K562 (cell line): ENCODE data around the gene IZUMO4. TPM values are rescaled to one million over a fixed set of nuclear protein-coding genes. Genes with fewer than 3 reads are reported as not detected.

Source experiments
- CCNT2 ChIP-seq: IDR thresholded peaks from 2 replicates; pipeline ENCODE4 v1.6.1; 2011; ENCODE audit warnings: borderline replicate concordance, low read depth, mild to moderate bottlenecking, moderate library complexity, mixed read lengths, low read length; ENCODE audit not compliant: insufficient read length; ENCODE audit errors: extremely low read depth
- CTBP1 ChIP-seq: fragments of 450-650 bp; IDR thresholded peaks from 2 replicates; pipeline ENCODE4 v1.6.1; 2016; ENCODE audit warnings: borderline replicate concordance
- DMBX1 ChIP-seq: fragments of 250-450 bp; sonication (Bioruptor Pico); IDR thresholded peaks from 2 replicates; pipeline ENCODE4 v1.8.0; 2022; ENCODE audit warnings: inconsistent platforms, mild to moderate bottlenecking, moderate library complexity, borderline replicate concordance
- ERF ChIP-seq: fragments of 450-650 bp; formaldehyde crosslinking; IDR thresholded peaks from 2 replicates; pipeline ENCODE4 v1.4.0; 2020; ENCODE audit warnings: mild to moderate bottlenecking, mixed read lengths
- ETS1 ChIP-seq: conservative IDR thresholded peaks from 2 replicates; pipeline ENCODE4 v1.6.1; 2011; ENCODE audit warnings: low read depth, mild to moderate bottlenecking, low read length; ENCODE audit not compliant: control insufficient read depth
- GTF2F1 ChIP-seq: IDR thresholded peaks from 2 replicates; pipeline ENCODE4 v1.6.1; 2011; ENCODE audit warnings: low read depth, low read length, improper control_type of control experiment
- HNRNPLL ChIP-seq: fragments of 200-400 bp; formaldehyde crosslinking; IDR thresholded peaks from 2 replicates; pipeline ENCODE4 v1.6.1; 2017; ENCODE audit warnings: low read length, low read depth, mild to moderate bottlenecking; ENCODE audit not compliant: poor library complexity, severe bottlenecking
- JUN ChIP-seq, 2 experiments: sonication (generic) in 1 of 2; formaldehyde crosslinking in 1 of 2; IDR thresholded peaks; 2 replicates each; pipeline versions ENCODE4 v1.6.1 to v1.8.0; 2012 to 2022; ENCODE audit warnings: borderline replicate concordance in 2 of 2, mild to moderate bottlenecking in 2 of 2, improper control_type of control experiment in 1 of 2, low read depth in 1 of 2, low read length in 1 of 2, missing genetic modification reagents in 1 of 2
- KAT7 ChIP-seq: sonication (generic); formaldehyde crosslinking; IDR thresholded peaks from 2 replicates; pipeline ENCODE4 v1.8.0; 2022; ENCODE audit warnings: missing genetic modification reagents, mild to moderate bottlenecking, borderline replicate concordance
- KDM1A ChIP-seq, 2 experiments: fragments of 450-650 bp; IDR thresholded peaks; 2 replicates each; pipeline ENCODE4 v1.6.1; 2016; ENCODE audit warnings: mild to moderate bottlenecking in 2 of 2
- PHB2 ChIP-seq: fragments of 450-650 bp; IDR thresholded peaks from 2 replicates; pipeline ENCODE4 v1.6.1; 2017; ENCODE audit warnings: low read depth
- RB1 ChIP-seq: fragments of 450-650 bp; IDR thresholded peaks from 2 replicates; pipeline ENCODE4 v1.6.1; 2017; ENCODE audit warnings: low read depth, mild to moderate bottlenecking
- RUNX1 ChIP-seq: sonication (generic); IDR thresholded peaks from 2 replicates; pipeline ENCODE4 v1.6.1; 2016; ENCODE audit warnings: antibody characterized with exemption, low read depth
- SMAD4 ChIP-seq: fragments of 250-450 bp; sonication (Bioruptor Pico); conservative IDR thresholded peaks from 2 replicates; pipeline ENCODE4 v1.8.0; 2021; ENCODE audit warnings: inconsistent platforms, mild to moderate bottlenecking, moderate library complexity
- XRCC4 ChIP-seq: IDR thresholded peaks from one replicate; pipeline ENCODE4 v1.6.1; 2011; ENCODE audit not compliant: insufficient read depth, insufficient read length; ENCODE audit errors: extremely low read depth
- ZBTB12 ChIP-seq: fragments of 250-450 bp; sonication (Bioruptor Pico); IDR thresholded peaks from 2 replicates; pipeline ENCODE4 v1.4.0; 2020
- ZNF780A ChIP-seq: fragments of 250-450 bp; sonication (Bioruptor Pico); IDR thresholded peaks from 2 replicates; pipeline ENCODE4 v1.5.0; 2021; ENCODE audit warnings: mild to moderate bottlenecking
- polyA plus RNA-seq, 8 experiments: library from polyadenylated mRNA; depleted of rRNA in 4 of 8; stranded (reverse) in 5 of 8; unstranded in 3 of 8; fragments of >200 nt; fragmentation: Nextera tagmentation in 2 of 8; fragmentation: Illumina TruSeq in 1 of 8; extraction: Ambion mirVana in 2 of 8; extraction: Trizol in 1 of 8; gene quantifications; 2 replicates each; pipeline versions ENCODE4 v1.2.1 to v1.2.3, GENCODE V29; 2011 to 2014; ENCODE audit warnings: inconsistent platforms in 1 of 8, missing spikeins in 1 of 8
- total RNA-seq, 7 experiments: library from RNA; depleted of rRNA in 6 of 7; stranded (reverse); fragments of >200 nt in 6 of 7; fragmentation: Illumina TruSeq in 2 of 7; extraction: Trizol in 2 of 7; gene quantifications; 2 replicates each; pipeline versions ENCODE4 v1.2.1 to v1.2.3, GENCODE V29; 2011 to 2021; ENCODE audit warnings: low replicate concordance in 1 of 7
- TF ChIP-seq, protein P1 (sequence below): fragments of 450-650 bp; IDR thresholded peaks from 2 replicates; pipeline ENCODE4 v1.7.1; 2018; ENCODE audit warnings: mild to moderate bottlenecking, low read depth; ENCODE audit not compliant: partially characterized antibody
- TF ChIP-seq, protein P2 (sequence below), 2 experiments: IDR thresholded peaks; 2 replicates each; pipeline ENCODE4 v1.6.1; 2012; ENCODE audit warnings: improper control_type of control experiment in 2 of 2, low read depth in 2 of 2, low read length in 2 of 2, borderline replicate concordance in 1 of 2

IZUMO4 gene
- total and polyA plus RNA-seq, 9 of the 15 experiments (the other 6 are each of a cell fraction or from before 2014, with no cell fraction given), result 0.07 to 3.9 (median 1.2) TPM

- TF ChIP-seq ZBTB12 (CRISPR knock-in tag) (0 out of 2 replicates have a peak, but pooled peaks have one; percentile 38), HNRNPLL (peak; percentile 24), RUNX1 (peak; percentile 67; the same call in 1 of the 2 replicates), PHB2 (no peak), SMAD4 (peak; percentile 96), DMBX1 (peak; percentile 34; the same call in 1 of the 2 replicates), KDM1A (IDR thresholded peaks at IDR 0.05) (peak in 1 of 2 experiments; percentile 63; a peak in 1 of 4 replicates), RB1 (peak; percentile 91), ERF (CRISPR knock-in tag) (peak; percentile 73; the same call in 1 of the 2 replicates), XRCC4 (no peak), ETS1 (peak; percentile 76; the same call in 1 of the 2 replicates), CTBP1 (peak; percentile 92), KAT7 (CRISPR knock-in tag) (peak; percentile 96), GTF2F1 (no peak), CCNT2 (peak; percentile 71), ZNF780A (CRISPR knock-in tag) (no peak), JUN (IDR thresholded peaks at IDR 0.05; ENCODE audit: borderline replicate concordance, low read depth, low read length) (peak; percentile 57; the same call in 1 of the 2 replicates), JUN (CRISPR knock-in tag; IDR thresholded peaks at IDR 0.05; ENCODE audit: borderline replicate concordance) (no peak)
- TF ChIP-seq, protein P1, sequence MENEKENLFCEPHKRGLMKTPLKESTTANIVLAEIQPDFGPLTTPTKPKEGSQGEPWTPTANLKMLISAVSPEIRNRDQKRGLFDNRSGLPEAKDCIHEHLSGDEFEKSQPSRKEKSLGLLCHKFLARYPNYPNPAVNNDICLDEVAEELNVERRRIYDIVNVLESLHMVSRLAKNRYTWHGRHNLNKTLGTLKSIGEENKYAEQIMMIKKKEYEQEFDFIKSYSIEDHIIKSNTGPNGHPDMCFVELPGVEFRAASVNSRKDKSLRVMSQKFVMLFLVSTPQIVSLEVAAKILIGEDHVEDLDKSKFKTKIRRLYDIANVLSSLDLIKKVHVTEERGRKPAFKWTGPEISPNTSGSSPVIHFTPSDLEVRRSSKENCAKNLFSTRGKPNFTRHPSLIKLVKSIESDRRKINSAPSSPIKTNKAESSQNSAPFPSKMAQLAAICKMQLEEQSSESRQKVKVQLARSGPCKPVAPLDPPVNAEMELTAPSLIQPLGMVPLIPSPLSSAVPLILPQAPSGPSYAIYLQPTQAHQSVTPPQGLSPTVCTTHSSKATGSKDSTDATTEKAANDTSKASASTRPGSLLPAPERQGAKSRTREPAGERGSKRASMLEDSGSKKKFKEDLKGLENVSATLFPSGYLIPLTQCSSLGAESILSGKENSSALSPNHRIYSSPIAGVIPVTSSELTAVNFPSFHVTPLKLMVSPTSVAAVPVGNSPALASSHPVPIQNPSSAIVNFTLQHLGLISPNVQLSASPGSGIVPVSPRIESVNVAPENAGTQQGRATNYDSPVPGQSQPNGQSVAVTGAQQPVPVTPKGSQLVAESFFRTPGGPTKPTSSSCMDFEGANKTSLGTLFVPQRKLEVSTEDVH, result peak; percentile 61
- TF ChIP-seq, protein P2, sequence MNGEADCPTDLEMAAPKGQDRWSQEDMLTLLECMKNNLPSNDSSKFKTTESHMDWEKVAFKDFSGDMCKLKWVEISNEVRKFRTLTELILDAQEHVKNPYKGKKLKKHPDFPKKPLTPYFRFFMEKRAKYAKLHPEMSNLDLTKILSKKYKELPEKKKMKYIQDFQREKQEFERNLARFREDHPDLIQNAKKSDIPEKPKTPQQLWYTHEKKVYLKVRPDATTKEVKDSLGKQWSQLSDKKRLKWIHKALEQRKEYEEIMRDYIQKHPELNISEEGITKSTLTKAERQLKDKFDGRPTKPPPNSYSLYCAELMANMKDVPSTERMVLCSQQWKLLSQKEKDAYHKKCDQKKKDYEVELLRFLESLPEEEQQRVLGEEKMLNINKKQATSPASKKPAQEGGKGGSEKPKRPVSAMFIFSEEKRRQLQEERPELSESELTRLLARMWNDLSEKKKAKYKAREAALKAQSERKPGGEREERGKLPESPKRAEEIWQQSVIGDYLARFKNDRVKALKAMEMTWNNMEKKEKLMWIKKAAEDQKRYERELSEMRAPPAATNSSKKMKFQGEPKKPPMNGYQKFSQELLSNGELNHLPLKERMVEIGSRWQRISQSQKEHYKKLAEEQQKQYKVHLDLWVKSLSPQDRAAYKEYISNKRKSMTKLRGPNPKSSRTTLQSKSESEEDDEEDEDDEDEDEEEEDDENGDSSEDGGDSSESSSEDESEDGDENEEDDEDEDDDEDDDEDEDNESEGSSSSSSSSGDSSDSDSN (IDR thresholded peaks at IDR 0.05; ENCODE audit: borderline replicate concordance in 1 of 2, low read depth in 2 of 2, low read length in 2 of 2), result 0 out of 4 replicates have a peak, but pooled peaks of 1 of the 2 experiments have one; percentile 36
Observed at GRCh38 chr19:2096034-2096479, 658 bp upstream of the IZUMO4 start, which contains the start of gene MOB3A (continued).
